Measurements from ENCODE around the gene GLIS1.

DNA sequence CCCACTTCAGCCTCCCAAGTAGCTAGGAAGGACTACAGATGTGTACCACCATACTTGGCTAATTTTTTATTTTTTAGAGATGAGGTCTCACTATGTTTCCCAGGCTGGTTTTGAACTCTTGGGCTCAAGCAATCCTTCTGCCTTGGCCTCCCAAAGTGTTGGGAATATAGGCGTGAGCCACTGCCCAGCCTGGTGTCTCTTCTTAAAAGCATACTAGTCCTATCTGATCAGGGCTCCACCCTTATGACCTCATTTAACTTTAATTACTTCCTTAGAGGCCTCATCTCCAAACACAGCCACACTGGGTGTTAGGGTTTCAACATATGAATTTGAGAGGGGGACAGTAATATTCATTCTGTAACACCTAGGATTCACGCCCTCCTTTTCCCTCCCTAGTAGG is 130.9 kb downstream of the GLIS1 start:
- TF ChIP-seq RAD21 (IDR thresholded peaks at IDR 0.05 in 1 of 2, conservative IDR thresholded peaks at IDR 0.05 in 1 of 2; ENCODE audit: low read depth in 2 of 2, low read length in 2 of 2) (no peak), TBP (IDR thresholded peaks at IDR 0.05; ENCODE audit: low read depth, low read length) (no peak), POLR2A (IDR thresholded peaks at IDR 0.05; ENCODE audit: control extremely low read depth in 1 of 2, low read depth in 2 of 2, low read length in 2 of 2) (no peak), NRF1 (IDR thresholded peaks at IDR 0.05; ENCODE audit: low read depth, low read length) (no peak), ZNF274 (IDR thresholded peaks at IDR 0.05; ENCODE audit: borderline replicate concordance, extremely low read depth, low read length) (no peak)
- TF ChIP-seq, protein P1, sequence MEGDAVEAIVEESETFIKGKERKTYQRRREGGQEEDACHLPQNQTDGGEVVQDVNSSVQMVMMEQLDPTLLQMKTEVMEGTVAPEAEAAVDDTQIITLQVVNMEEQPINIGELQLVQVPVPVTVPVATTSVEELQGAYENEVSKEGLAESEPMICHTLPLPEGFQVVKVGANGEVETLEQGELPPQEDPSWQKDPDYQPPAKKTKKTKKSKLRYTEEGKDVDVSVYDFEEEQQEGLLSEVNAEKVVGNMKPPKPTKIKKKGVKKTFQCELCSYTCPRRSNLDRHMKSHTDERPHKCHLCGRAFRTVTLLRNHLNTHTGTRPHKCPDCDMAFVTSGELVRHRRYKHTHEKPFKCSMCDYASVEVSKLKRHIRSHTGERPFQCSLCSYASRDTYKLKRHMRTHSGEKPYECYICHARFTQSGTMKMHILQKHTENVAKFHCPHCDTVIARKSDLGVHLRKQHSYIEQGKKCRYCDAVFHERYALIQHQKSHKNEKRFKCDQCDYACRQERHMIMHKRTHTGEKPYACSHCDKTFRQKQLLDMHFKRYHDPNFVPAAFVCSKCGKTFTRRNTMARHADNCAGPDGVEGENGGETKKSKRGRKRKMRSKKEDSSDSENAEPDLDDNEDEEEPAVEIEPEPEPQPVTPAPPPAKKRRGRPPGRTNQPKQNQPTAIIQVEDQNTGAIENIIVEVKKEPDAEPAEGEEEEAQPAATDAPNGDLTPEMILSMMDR (IDR thresholded peaks at IDR 0.05; ENCODE audit: control extremely low read depth in 1 of 3, insufficient read depth in 1 of 3, low read depth in 1 of 3, low read length in 3 of 3) = no peak

All from H1 (cell line).